Neutrophil (primary cell): ENCODE results near the gene ADPRM.
"Not testable (repeated sequence)": the region's sequence is repeated elsewhere in the genome, so short reads cannot be mapped to it uniquely, and the experiment has no call there.

Source experiments
- H3K27ac ChIP-seq: fragments of 200-600 bp; sonication (generic); 2 replicates; pipeline ENCODE4 v1.5.1; 2016; ENCODE audit warnings: mild to moderate bottlenecking, moderate library complexity
- H3K27me3 ChIP-seq: fragments of 200-600 bp; sonication (generic); 2 replicates; pipeline ENCODE4 v1.6.0; 2016; ENCODE audit warnings: mild to moderate bottlenecking
- H3K36me3 ChIP-seq: fragments of 200-600 bp; sonication (generic); 2 replicates; pipeline ENCODE4 v1.5.1; 2017
- H3K4me1 ChIP-seq, 2 experiments: fragments of 200-600 bp in 1 of 2; sonication (generic) in 1 of 2; 1 replicate in 1 of 2; 2 replicates in 1 of 2; pipeline versions ENCODE4 v1.5.1 to v1.6.1; 2013 to 2016; ENCODE audit warnings: low read depth in 1 of 2, low read length in 1 of 2, mild to moderate bottlenecking in 1 of 2, moderate library complexity in 1 of 2; ENCODE audit not compliant: control insufficient read depth in 1 of 2, insufficient read depth in 1 of 2
- H3K4me3 ChIP-seq, 2 experiments: fragments of 200-600 bp in 1 of 2; sonication (generic) in 1 of 2; 1 replicate in 1 of 2; 2 replicates in 1 of 2; pipeline ENCODE4 v1.5.1; 2013 to 2016; ENCODE audit warnings: low read depth in 1 of 2, low read length in 1 of 2, mild to moderate bottlenecking in 1 of 2, moderate library complexity in 1 of 2
- H3K9me3 ChIP-seq: fragments of 200-600 bp; sonication (generic); 2 replicates; pipeline ENCODE4 v1.5.1; 2016
- TF ChIP-seq, protein P1 (sequence below): fragments of 200-600 bp; sonication (generic); IDR thresholded peaks from 2 replicates; pipeline ENCODE4 v1.5.1; 2016; ENCODE audit warnings: antibody characterized with exemption

The ADPRM gene

GRCh38 chr17:10681866-10682446 is 15.4 kb upstream of the ADPRM start:
- no peak overlapping the region for H3K4me3 ChIP-seq
- H3K9me3 ChIP-seq: no peaks in the 10 kb centered on the region

DNA sequence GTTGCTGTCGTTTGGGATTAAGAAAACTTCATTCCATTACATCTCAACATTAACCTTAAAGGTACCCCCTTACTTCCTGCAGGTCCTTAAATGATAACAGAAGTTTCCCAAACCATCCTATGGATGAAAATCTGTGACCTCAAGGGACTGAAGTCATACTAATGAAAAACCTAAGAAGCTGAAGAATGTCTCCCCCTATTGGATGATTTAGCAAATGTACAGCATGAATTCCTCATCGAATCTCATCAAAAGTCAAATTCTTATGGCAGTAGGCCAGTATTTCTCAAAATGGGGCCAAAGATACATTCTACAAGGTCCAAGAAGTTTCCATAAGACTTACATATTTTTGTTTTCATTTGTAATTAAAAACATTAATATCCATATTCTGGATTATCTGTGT is 13.5 kb upstream of the ADPRM start:
- Histone ChIP-seq H3K36me3 (peaks cover 57% of the 10 kb centered on the region), H3K27ac (no peak overlapping the region), H3K4me3 (no peak overlapping the region), H3K4me1 (no peaks in the 10 kb centered on the region), H3K27me3 (no peaks in the 10 kb centered on the region), H3K9me3 (no peaks in the 10 kb centered on the region)
- TF ChIP-seq, protein P1, sequence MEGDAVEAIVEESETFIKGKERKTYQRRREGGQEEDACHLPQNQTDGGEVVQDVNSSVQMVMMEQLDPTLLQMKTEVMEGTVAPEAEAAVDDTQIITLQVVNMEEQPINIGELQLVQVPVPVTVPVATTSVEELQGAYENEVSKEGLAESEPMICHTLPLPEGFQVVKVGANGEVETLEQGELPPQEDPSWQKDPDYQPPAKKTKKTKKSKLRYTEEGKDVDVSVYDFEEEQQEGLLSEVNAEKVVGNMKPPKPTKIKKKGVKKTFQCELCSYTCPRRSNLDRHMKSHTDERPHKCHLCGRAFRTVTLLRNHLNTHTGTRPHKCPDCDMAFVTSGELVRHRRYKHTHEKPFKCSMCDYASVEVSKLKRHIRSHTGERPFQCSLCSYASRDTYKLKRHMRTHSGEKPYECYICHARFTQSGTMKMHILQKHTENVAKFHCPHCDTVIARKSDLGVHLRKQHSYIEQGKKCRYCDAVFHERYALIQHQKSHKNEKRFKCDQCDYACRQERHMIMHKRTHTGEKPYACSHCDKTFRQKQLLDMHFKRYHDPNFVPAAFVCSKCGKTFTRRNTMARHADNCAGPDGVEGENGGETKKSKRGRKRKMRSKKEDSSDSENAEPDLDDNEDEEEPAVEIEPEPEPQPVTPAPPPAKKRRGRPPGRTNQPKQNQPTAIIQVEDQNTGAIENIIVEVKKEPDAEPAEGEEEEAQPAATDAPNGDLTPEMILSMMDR: no peak

More at GRCh38 chr17:10681866-10682446, 15.4 kb upstream of the ADPRM start:
- peaks cover 54% of the 10 kb centered on the region for H3K36me3 ChIP-seq
- peaks cover 6 to 11% of the 10 kb centered on the region in 2 experiments for H3K4me1 ChIP-seq
- H3K27me3 ChIP-seq: no peaks in the 10 kb centered on the region
- H3K27ac ChIP-seq: no peak overlapping the region
- TF ChIP-seq, protein P1: no peak

- H3K36me3 ChIP-seq: peaks cover 55% of the 10 kb centered on the region
- H3K9me3 ChIP-seq: no peaks in the 10 kb centered on the region
- no peak overlapping the region for H3K27ac ChIP-seq
- TF ChIP-seq, protein P1: no peak
- H3K4me1 ChIP-seq: no peaks in the 10 kb centered on the region
- no peaks in the 10 kb centered on the region for H3K27me3 ChIP-seq
- no peak overlapping the region for H3K4me3 ChIP-seq
These were observed 9.9 kb upstream of the ADPRM start for GRCh38 chr17:10687499-10687898.

GRCh38 chr17:10695875-10696407 is 1.5 kb upstream of the ADPRM start:
- H3K4me3 ChIP-seq: peak overlapping the region; percentile 95 to 97
- H3K9me3 ChIP-seq, H3K27me3 ChIP-seq, H3K27ac ChIP-seq: not testable (repeated sequence)
- H3K4me1 ChIP-seq: peaks cover 17 to 19% of the 10 kb centered on the region in 2 experiments
- H3K36me3 ChIP-seq: peaks cover 23% of the 10 kb centered on the region

DNA sequence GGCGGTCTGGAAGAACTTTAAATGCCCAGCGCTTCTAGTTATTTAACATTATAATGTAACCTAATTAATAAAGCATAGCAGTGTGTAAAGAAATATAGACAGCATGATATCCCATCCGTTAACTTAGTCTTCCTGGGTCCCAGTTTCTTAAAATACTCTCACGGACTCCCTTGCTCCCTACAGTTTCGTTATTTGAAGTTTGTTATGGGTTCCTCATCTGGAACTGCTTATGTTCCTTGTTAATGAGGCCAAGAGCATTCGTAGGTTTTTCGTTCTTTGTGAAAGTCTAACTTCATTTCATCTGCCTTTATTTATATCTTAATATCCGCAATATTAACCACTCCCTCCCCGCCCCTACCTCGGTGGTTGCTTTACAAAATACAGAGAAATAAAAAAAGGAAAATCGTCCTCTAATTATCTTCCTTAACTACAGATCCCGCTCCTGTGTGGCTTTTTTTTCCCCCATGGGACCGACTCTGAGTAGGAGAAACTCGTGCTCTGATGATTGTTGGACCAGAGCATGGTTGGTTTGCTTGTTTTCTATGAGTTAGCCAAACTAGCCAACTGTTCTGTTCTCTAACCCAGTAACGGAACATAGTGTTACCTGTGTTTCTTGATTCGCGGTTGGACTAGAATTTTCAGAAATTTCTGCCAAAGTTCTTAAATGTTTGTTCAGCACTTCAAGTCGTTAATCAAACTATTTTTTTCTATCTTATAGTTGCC is 863 bp downstream of the ADPRM start:
- Histone ChIP-seq H3K27me3 (no peaks in the 10 kb centered on the region), H3K4me1 (peaks cover 17 to 19% of the 10 kb centered on the region in 2 experiments), H3K9me3 (no peaks in the 10 kb centered on the region), H3K36me3 (peaks cover 5% of the 10 kb centered on the region), H3K27ac (peak overlapping the region; percentile 87), H3K4me3 (peak overlapping the region; percentile 95 to 97)
- TF ChIP-seq, protein P1: no peak

DNA sequence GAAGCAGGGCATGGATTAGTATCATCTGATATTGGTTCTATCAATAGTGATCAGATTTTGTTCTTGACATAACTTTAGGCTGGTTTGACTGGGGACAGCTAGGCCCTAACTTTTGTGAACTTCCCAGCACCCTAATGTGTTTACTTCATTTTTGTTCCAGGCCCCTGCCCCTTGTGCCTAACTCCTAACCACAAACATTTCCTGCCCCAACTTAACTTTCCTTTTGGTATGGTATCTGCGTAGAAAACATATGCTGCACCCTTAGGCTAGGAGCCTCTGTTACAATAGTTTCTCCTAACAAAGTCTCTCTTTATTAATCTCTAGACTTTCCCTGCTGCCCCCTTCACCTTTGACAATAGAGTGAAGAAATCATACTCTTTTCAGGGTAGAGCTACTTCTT is 2.5 kb downstream of the ADPRM start:
- Histone ChIP-seq H3K9me3 (no peaks in the 10 kb centered on the region), H3K4me3 (no peak overlapping the region), H3K36me3 (peaks cover under 1% of the 10 kb centered on the region), H3K27me3 (no peaks in the 10 kb centered on the region), H3K4me1 (peaks cover 17 to 19% of the 10 kb centered on the region in 2 experiments), H3K27ac (no peak overlapping the region)
- TF ChIP-seq, protein P1: no peak
